GM21515 (cell line): ENCODE results near the gene DNAJB13.

ENCODE experiments used
- ATAC-seq: cut with Tn5 transposase; IDR thresholded peaks from one replicate; pipeline ENCODE4 v1.9.1; 2021; ENCODE audit not compliant: unreplicated experiment

The DNAJB13 gene

GRCh38 chr11:74012074-74012809 lies 61.4 kb downstream of the DNAJB13 start:
- no peak for ATAC-seq

GRCh38 chr11:74013141-74013540 lies 62.3 kb downstream of the DNAJB13 start:
- ATAC-seq = no peak

DNA sequence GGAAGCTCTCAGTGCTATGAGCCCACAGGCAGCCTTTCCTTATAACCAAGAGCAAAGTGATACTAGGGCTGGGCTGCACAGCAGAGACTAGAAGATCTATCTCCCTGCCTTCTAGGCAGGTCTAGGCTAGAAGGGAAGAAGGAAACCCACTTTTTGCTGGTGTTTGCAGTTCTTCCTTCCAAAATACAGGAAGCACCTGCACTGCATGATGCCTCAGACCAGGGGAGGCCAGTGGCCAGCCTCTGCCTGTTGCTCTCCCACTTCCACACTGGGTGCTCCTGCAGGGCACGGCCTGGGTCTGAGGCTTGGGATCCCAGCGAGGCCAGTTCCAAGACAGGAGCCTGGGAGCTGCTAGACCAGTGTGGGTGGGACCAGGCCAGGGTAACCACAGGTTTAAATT lies 64.1 kb downstream of the DNAJB13 start:
- ATAC-seq = no peak

DNA sequence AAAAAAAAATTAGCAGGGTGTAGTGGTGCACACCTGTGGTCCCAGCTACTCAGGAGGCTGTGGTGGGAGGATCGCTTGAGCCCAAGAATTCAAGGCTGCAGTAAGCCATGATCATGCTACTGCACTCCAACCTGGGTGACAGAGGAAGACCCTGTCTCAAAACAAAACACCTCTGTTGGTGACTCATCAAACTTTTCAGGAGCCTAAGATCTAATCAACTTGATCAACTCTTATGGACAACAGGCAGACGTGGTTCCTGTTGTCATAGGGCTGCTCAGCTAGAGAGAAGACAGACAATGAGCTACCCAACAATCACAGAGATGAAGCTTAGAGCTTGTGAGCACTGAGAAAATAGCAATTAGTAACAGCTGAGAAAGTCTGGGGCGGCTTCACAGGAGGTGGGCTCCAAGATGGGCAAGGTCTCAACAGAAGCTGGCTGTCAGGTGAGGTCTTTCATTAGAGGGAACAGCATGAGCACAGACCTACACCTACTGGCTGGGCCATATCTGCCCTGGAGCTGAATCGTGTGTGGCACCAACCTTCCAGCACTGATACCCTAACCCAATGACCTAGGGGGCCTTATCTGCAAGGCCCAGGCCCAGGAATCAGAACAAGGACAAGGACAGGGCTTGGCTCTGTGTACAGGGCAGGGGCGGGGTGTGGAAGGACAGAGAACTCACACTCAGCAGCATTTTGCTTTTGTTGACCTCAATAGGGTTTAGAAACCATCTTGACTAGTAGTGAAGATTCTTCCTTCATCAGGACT lies 65.3 kb downstream of the DNAJB13 start:
- ATAC-seq = no peak

- ATAC-seq = no peak
Measured at GRCh38 chr11:74017631-74018030, 66.8 kb downstream of the DNAJB13 start.

- no peak for ATAC-seq
Measured at GRCh38 chr11:74018331-74019005, 67.6 kb downstream of the DNAJB13 start.

DNA sequence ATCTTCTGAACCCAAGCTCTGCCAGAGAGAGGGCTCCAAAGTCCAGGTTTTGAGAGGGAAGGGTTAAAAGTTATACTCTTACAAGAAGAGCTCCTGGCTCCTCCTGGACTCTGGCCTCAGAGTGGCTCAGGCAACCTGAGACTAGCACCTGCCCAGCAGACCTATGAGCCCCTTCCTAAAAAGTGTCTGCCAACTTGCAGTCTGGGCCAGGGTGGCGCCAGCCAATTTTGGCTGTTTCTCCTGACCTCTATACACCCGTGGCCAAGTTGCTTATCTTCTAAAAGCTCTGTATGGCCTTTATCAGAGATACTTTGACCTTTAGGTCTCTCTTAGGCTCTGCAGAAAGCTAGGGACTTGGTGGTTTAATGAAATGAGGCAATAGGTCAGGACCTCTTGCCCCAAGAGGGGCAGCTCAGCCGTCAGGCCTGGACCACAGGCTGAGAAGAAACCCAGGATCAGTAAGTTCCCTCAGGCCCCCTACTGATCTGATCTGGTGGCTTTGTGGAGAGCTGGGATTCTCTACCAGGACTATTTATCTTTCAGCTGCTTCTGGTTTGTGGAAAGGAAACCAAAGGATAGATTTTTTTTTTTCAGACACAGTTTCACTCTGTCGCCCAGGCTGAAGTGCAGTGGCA lies 68.4 kb downstream of the DNAJB13 start:
- ATAC-seq = no peak

DNA sequence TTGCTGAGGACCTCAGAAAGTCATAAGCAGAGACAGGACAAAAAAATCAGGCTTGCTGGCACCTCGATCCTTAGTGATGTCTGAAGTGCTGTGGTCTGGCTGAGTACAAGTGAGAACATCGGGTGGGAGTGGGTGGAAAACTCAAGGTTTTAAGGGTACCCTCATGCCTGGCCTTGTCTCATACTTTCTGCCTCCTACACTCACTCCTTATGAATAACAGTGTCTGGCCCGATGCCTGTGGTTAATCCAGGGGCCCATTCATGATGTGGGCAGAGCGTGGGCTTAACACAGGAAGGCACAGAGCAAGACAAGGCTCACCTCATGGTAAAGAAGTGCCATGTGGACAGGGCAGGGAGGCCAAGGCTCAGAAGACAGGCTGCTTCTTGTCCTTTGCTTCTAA lies 69.0 kb downstream of the DNAJB13 start:
- no peak for ATAC-seq
